A673 (cell line): ENCODE measurements around the gene EGFR.

Experiments used
- CTCF ChIP-seq: fragments of 300-800, 200-600 bp; sonication (generic); conservative IDR thresholded peaks from 2 replicates; pipeline ENCODE4 v1.5.1; 2017; ENCODE audit warnings: low read depth, mild to moderate bottlenecking, antibody characterized with exemption, low read length, moderate library complexity, mixed read lengths
- EZH2 ChIP-seq: fragments of 200-600 bp; sonication (generic); IDR thresholded peaks from 2 replicates; pipeline ENCODE4 v1.6.1; 2017; ENCODE audit warnings: borderline replicate concordance, low read depth, mild to moderate bottlenecking, mixed read lengths, antibody characterized with exemption, low read length; ENCODE audit not compliant: poor library complexity, severe bottlenecking

GRCh38 chr7:55244006-55244745 is 225.4 kb downstream of the EGFR start:
- TF ChIP-seq CTCF: no peak
- no peak for TF ChIP-seq EZH2
